DLD1 (cell line): ENCODE results near the gene SIK2.

Source experiments
- in situ Hi-C: cut with HindIII; loops from 2 replicates; pipeline ENCODE4 v1.10.0; 2017; ENCODE audit warnings: low sequenced_read_pairs

The SIK2 gene

DNA sequence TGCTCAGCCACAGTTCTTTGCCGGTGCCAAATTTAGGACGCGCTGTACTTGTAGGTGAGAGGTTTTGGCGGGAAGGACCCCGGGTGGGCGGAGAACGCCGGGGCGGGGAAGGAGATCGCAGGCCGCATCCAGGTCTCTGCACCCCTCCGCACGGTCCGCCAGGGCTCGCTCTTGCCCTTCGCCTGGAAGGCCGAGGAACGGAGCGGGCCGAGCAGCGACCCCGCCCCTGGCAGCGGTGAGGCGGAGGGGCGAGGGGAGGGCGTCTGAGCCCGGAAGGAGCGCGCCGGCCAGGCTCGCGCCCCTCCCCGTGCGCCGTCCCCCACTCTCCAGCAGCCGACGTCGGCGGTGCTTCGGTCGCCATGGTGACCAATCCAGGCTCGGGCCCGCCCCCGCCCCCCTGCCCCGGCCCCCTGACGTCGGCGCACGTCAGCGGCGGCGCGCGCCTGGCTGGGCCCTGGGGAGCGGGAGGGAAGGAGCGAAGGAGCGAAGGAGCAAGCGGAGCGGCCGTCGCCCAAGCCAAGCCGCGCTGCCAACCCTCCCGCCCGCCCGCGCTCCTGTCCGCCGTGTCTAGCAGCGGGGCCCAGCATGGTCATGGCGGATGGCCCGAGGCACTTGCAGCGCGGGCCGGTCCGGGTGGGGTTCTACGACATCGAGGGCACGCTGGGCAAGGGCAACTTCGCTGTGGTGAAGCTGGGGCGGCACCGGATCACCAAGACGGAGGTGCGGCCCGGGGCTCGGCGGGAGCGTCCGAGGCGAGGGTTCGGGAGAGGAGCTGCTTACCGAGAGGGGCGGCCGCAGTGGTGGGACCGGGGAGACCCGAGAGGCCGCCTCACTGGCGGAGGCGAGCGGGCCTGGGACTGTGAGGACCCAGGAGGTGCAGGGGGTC lies at the start of gene SIK2:
Gene SIK2 (plus strand): TSS at position 471 of the 886 bp plus-strand sequence. CDS start 115 bp downstream, at position 586.
- in situ Hi-C loops = no loop called here

GRCh38 chr11:111554532-111554931 lies 47.7 kb upstream of the SIK2 start:
- in situ Hi-C loops = no loop called here

DNA sequence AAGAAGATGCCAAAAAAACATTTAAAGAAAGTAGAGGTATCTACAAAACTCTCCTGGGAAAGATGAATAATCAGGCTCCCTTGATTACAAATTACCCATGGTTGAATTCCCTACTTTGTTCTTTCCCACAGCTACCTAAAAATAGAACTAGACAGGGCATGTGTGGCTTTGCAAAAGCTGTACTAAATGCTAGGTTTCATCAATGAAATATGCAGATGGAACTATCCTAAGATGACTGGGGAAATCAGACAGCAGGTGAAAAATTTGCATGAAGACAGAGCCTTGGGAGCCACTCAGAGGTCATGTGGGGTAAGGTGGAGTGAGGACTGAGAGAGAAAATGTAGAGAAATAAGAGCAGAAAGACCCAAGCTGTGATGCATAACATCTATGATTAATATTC lies 47.0 kb upstream of the SIK2 start:
- in situ Hi-C loops = no loop called here

DNA sequence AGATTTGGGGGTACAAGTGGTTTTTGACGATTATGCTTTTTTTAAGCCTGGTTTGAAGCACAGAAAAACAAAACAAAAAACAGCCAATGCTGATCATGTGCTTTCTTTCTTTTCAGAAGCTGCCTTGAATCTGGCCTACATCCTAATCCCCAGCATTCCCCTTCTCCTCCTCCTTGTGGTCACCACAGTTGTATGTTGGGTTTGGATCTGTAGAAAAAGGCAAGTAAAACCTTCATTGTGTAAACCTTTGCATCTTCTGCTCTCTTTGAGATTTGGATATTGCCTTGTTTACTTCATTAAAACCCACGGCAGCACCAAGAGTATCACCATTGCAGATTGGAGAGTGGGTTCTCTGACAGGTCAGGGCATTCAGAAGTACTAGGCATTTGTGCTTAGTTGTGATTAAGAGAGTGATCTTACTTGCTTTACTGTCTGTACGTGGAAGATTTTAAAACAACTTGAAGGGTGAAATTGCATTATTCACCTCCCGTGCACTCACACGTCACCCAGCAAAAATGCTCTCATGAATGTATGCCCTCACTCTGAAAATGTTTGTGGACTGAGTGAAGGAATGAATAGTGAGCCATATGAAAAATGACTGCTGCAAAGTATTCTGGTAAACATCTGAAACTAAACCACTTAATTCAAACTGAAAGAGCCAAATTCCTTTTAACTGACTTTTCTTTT lies 44.7 kb upstream of the SIK2 start:
- in situ Hi-C loops = no loop called here

- in situ Hi-C loops = no loop called here
Measured at GRCh38 chr11:111559800-111560464, 42.3 kb upstream of the SIK2 start.

DNA sequence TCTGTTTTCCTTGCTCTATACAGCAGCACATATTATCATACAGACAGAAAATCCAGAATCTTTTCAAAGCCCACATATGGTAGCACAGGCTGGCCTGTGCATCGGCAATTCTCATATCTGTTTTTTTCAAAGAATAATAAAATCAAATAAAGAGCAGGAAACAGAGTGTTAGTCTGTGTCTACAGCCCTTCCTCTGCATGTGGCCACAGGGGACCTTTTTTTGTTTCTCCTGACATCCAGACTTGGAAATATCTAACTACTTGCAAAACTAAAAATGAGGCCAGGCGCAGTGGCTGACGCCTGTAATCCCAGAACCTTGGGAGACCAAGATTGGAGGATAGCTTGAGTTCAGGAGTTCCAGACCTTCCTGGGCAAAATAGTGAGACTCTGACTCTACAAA lies 41.4 kb upstream of the SIK2 start:
- in situ Hi-C loops = no loop called here

- in situ Hi-C loops = no loop called here
Measured at GRCh38 chr11:111561306-111561705, 40.9 kb upstream of the SIK2 start.

DNA sequence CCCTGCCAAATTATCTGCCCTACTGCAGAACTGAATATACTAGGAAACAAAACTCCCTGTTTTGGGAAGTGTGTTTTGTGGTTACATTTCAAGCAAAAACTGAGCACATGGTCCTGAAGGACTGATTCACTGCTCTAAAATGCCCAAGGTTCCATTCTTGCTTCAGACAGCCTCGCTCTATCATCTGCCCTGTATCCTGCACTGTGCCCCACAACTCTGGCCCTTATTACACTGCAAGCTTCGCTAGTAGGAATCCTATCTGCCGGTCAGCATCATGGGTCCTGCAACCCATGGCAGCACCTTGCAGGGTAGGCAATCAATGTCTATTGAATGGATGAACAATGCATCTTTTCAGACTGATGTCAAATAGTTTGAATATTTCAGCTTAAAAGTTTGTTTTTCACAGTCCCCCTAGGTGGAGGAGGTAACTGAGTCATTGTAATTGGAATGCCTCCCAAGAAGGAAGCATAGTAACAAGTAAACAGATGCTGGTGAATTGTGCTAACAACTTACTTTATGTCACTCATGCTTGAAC lies 40.4 kb upstream of the SIK2 start:
- in situ Hi-C loops = no loop called here

- in situ Hi-C loops = no loop called here
Measured at GRCh38 chr11:111562692-111563389, 39.4 kb upstream of the SIK2 start.

GRCh38 chr11:111565114-111565720 lies 37.0 kb upstream of the SIK2 start:
- in situ Hi-C loops = no loop called here

- in situ Hi-C loops = no loop called here
Measured at GRCh38 chr11:111566324-111566723, 35.9 kb upstream of the SIK2 start.

GRCh38 chr11:111569476-111569875 lies 32.8 kb upstream of the SIK2 start:
- in situ Hi-C loops = no loop called here

- in situ Hi-C loops = no loop called here
Measured at GRCh38 chr11:111570796-111571195, 31.5 kb upstream of the SIK2 start.

DNA sequence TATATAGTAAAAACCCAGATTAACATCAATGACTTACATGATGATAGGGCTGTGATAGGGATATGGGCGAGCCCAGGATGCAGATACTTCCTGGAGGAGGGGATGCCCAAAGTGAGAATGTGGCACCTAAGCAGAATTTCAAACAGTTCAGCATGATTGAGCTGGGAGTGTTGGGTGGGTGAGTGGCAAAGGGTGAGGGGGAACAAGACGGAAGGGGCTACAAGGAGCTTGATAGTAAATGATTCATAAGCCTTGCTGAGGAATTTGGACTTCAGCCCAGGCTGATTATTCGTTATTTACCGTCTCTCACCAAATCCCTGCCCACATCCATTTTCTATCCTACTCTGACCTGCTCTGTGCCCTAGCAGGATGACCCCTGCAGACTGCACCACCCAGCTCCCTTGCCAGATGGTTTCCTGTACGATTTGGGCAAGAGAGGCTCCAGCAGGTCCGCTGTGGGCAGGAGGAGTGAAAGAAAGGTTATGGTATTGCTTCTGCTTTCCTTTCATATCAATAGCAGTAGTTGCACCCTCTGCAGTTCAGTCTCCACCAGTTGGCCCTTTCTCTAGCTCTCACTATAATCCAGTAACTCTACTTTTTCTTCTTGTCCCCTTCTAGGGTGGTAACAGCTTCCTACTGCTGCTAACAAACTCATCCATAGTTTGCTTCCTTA lies 30.3 kb upstream of the SIK2 start:
- in situ Hi-C loops = no loop called here

DNA sequence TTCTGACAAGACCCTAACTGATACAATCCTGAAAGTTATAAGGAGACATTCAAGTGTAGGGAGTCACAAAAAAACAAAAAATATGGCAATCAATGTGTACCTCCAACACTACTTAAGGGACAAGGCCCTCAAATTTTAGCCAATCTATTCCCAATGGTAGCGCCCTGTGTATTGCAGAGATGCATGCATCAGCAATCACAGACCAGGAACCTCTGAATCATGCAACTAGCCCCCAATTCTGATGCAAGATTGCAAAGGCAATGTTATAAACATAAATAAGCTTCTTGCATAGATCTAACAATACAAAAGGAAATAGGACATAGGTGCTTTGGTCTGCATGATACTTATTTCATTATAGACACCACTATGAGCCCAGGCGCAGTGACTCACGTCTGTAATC lies 29.7 kb upstream of the SIK2 start:
- in situ Hi-C loops = no loop called here

GRCh38 chr11:111573821-111574249 lies 28.4 kb upstream of the SIK2 start:
- in situ Hi-C loops = no loop called here

GRCh38 chr11:111574373-111575225 lies 27.6 kb upstream of the SIK2 start:
- in situ Hi-C loops = no loop called here

DNA sequence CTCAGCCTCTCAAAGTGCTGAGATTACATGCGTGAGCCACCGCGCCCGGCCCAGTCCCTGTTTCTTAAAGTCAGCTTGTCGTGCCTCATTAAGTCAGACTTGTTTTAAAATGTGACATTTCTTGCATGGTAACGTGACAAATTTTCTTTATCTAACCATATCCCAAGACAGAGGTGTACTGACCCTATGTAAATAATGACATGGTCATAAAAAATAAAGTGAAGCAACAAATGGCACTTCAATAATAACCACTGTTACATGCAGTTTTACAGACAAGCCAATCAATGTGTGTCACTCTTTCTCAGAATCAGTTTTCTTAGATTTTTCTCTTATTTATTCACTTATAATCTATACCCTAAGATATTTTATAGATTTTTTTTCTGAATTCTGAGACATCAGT lies 26.5 kb upstream of the SIK2 start:
- in situ Hi-C loops = no loop called here

- in situ Hi-C loops = no loop called here
Measured at GRCh38 chr11:111577821-111578220, 24.4 kb upstream of the SIK2 start.
